Measurements from ENCODE around the gene WSB1. TPM values are rescaled to one million over a fixed set of nuclear protein-coding genes. Genes with fewer than 3 reads are reported as not detected.

WSB1 gene
- total and polyA plus RNA-seq, 2 experiments from 2014 or later, result 161 to 214 TPM

GRCh38 chr17:27323538-27324215, 29.8 kb downstream of the WSB1 start:
- Histone ChIP-seq H3K79me2 (no peaks in the 10 kb centered on the region), H3K9me2 (replicated peaks; ENCODE audit: insufficient read depth) (no peaks in the 10 kb centered on the region), H3K4me3 (no peak overlapping the region), H3K9me3 (ENCODE audit: low read depth) (no peaks in the 10 kb centered on the region), H4K20me1 (ENCODE audit: insufficient read depth, poor library complexity, severe bottlenecking) (no peaks in the 10 kb centered on the region), H2AFZ (no peak overlapping the region), H3K27ac (peak overlapping the region; percentile 60), H3K4me1 (ENCODE audit: insufficient read depth) (peaks cover 6% of the 10 kb centered on the region), H3K36me3 (replicated peaks; ENCODE audit: insufficient read depth, low read depth) (no peaks in the 10 kb centered on the region), H3K4me2 (peak overlapping the region; percentile 41), H3K27me3 (no peaks in the 10 kb centered on the region)
- TF ChIP-seq, protein P1, sequence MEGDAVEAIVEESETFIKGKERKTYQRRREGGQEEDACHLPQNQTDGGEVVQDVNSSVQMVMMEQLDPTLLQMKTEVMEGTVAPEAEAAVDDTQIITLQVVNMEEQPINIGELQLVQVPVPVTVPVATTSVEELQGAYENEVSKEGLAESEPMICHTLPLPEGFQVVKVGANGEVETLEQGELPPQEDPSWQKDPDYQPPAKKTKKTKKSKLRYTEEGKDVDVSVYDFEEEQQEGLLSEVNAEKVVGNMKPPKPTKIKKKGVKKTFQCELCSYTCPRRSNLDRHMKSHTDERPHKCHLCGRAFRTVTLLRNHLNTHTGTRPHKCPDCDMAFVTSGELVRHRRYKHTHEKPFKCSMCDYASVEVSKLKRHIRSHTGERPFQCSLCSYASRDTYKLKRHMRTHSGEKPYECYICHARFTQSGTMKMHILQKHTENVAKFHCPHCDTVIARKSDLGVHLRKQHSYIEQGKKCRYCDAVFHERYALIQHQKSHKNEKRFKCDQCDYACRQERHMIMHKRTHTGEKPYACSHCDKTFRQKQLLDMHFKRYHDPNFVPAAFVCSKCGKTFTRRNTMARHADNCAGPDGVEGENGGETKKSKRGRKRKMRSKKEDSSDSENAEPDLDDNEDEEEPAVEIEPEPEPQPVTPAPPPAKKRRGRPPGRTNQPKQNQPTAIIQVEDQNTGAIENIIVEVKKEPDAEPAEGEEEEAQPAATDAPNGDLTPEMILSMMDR (IDR thresholded peaks at IDR 0.05; ENCODE audit: poor library complexity), result no peak
- TF ChIP-seq EZH2phosphoT487 (IDR thresholded peaks at IDR 0.05; ENCODE audit: low read depth, severe bottlenecking, unreplicated experiment), result no peak
- no peak for TF ChIP-seq EZH2 (IDR thresholded peaks at IDR 0.05; ENCODE audit: borderline replicate concordance)
- DNase-seq (ENCODE audit: low spot score), result peak; percentile 80
- 38% methylated on average over 7 of the region's 7 CpGs for WGBS (ENCODE audit: low lambda C conversion rate, missing lambda C conversion rate)

DNA sequence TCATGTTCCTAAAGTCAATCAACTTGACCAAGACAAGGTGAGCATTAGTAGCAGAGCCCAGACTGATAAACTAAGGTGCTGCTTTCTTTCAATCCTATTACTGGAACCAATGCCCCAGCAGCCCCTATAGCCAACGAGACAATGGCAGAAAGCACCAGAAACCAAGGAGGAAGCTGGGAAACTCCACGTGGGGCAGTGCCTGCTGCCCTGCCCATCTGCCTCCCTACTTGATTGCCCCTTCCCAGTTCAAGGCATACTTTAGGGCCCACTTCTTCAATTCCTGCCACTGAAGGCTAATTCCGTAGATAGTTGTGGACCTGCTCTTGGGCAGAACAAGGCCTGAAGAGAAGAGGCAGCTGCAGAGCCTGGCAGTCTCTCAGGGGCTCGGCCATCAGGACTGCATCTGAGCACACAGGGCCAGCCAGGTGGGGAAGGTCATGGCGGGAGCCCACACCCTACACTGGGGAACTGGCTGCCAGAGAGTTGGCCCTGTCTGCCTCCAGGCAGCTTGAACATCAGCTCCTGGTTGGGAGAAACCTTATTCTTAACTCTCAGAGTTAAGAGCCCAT, 30.9 kb downstream of the WSB1 start:
- Histone ChIP-seq H2AFZ (no peak overlapping the region), H3K9me2 (replicated peaks; ENCODE audit: insufficient read depth) (no peaks in the 10 kb centered on the region), H3K79me2 (no peaks in the 10 kb centered on the region), H3K36me3 (replicated peaks; ENCODE audit: insufficient read depth, low read depth) (no peaks in the 10 kb centered on the region), H3K4me3 (no peak overlapping the region), H3K4me2 (no peak overlapping the region), H3K9me3 (ENCODE audit: low read depth) (no peaks in the 10 kb centered on the region), H3K4me1 (ENCODE audit: insufficient read depth) (peaks cover 6% of the 10 kb centered on the region), H4K20me1 (ENCODE audit: insufficient read depth, poor library complexity, severe bottlenecking) (no peaks in the 10 kb centered on the region), H3K27ac (no peak overlapping the region), H3K27me3 (no peaks in the 10 kb centered on the region)
- TF ChIP-seq, protein P1 (IDR thresholded peaks at IDR 0.05; ENCODE audit: poor library complexity), result no peak
- TF ChIP-seq EZH2phosphoT487 (IDR thresholded peaks at IDR 0.05; ENCODE audit: low read depth, severe bottlenecking, unreplicated experiment), result no peak
- TF ChIP-seq EZH2 (IDR thresholded peaks at IDR 0.05; ENCODE audit: borderline replicate concordance), result no peak
- 90% methylated on average over 5 of the region's 5 CpGs for WGBS (ENCODE audit: low lambda C conversion rate, missing lambda C conversion rate)
- DNase-seq (ENCODE audit: low spot score), result no peak

DNA sequence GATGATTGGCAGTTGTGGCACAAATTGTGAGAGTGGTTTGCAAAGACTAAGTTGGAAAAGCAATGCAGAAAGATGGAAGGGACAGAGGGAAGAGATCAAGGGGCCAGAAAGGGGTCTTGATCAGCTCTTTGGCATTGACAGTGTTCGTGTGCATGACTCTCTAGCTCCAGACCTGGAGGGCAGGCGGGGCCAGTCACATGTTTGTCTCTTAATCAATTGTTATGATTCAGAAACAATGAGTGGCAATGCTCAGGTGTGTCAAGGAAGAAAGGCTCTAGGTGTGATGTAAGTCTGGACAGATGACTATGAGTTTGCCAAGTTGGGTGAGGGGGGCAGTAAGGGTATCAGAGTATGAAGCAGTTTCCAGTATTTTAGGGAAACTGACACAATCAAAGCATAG, 32.1 kb downstream of the WSB1 start:
- no peak overlapping the region for H3K27ac ChIP-seq
- TF ChIP-seq EZH2phosphoT487 (IDR thresholded peaks at IDR 0.05; ENCODE audit: low read depth, severe bottlenecking, unreplicated experiment), result no peak
- TF ChIP-seq, protein P1 (IDR thresholded peaks at IDR 0.05; ENCODE audit: poor library complexity), result no peak
- no peak for TF ChIP-seq EZH2 (IDR thresholded peaks at IDR 0.05; ENCODE audit: borderline replicate concordance)
- peaks cover 6% of the 10 kb centered on the region for H3K4me1 ChIP-seq (ENCODE audit: insufficient read depth)
- no peak overlapping the region for H3K4me2 ChIP-seq
- no peak overlapping the region for H3K4me3 ChIP-seq
- H3K9me3 ChIP-seq (ENCODE audit: low read depth), result no peaks in the 10 kb centered on the region
- H4K20me1 ChIP-seq (ENCODE audit: insufficient read depth, poor library complexity, severe bottlenecking), result no peaks in the 10 kb centered on the region
- H2AFZ ChIP-seq, result no peak overlapping the region
- H3K27me3 ChIP-seq, result no peaks in the 10 kb centered on the region
- 75% methylated on average over 2 of the region's 2 CpGs for WGBS (ENCODE audit: low lambda C conversion rate, missing lambda C conversion rate)
- no peaks in the 10 kb centered on the region for H3K36me3 ChIP-seq (replicated peaks; ENCODE audit: insufficient read depth, low read depth)
- H3K9me2 ChIP-seq (replicated peaks; ENCODE audit: insufficient read depth), result no peaks in the 10 kb centered on the region
- DNase-seq (ENCODE audit: low spot score), result no peak
- no peaks in the 10 kb centered on the region for H3K79me2 ChIP-seq
